DMS 273 treated with DMSO at 0.1 percent for 48 hours (cell line): Measurements from ENCODE around the gene ARL6IP6.

Experiments used
- DNase-seq: peaks from one replicate; lab custom pipeline; 2025; lab: John Stamatoyannopoulos, UW

The ARL6IP6 gene

DNA sequence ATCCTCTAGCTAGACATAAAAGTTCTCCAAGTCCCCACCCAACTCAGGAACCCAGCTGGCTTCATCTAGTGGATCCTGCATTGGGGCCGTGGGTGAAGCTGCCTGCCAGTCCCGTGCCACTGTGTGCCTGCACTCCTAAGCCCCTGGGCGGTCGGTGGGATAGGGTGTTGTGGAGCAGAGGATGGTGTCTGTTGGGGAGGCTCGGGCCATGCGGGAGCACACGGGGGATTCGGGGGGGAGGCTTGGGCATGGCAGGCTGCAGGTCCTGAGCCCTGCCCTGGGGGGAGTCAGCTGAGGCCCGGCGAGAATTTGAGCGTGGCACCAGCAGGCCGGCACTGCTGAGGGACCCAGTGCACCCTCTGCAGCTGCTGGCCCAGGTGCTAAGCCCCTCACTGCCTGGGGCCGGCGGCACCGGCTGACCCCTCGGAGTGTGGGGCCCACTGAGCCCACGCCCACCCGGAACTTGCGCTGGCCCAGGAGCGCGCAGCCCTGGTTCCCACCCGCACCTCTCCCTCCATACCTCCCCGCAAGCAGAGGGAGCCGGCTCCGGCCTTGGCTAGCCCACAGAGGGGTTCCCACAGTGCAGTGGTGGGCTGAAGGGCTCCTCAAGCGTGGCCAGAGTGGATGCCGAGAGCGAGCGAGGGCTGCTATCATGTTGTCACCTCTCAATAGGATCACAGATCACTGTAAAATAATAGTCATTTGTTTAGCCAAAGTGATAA lies 86.4 kb downstream of the ARL6IP6 start:
- no peak for DNase-seq

DNA sequence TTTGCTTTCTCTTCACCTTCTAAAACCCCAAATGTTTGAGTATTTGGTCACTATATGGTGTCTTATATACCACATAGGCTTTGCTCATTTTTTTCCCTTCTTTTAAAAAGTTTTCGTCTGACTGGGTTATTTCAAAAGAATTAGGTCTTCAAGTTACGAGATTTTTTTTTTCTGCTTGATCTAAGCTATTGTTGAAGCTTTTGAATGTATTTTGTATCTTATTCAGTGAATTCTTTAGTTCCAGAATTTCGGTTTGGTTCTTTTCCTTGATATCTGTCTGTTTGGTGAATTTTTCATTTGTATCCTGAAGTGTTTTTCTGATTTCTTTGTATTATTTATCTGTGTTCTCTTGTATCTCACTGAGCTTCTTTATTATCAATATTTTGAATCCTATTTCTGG lies 93.5 kb downstream of the ARL6IP6 start:
- DNase-seq: no peak
